ENCODE data around the gene PLA2G4B.

The PLA2G4B gene

DNA sequence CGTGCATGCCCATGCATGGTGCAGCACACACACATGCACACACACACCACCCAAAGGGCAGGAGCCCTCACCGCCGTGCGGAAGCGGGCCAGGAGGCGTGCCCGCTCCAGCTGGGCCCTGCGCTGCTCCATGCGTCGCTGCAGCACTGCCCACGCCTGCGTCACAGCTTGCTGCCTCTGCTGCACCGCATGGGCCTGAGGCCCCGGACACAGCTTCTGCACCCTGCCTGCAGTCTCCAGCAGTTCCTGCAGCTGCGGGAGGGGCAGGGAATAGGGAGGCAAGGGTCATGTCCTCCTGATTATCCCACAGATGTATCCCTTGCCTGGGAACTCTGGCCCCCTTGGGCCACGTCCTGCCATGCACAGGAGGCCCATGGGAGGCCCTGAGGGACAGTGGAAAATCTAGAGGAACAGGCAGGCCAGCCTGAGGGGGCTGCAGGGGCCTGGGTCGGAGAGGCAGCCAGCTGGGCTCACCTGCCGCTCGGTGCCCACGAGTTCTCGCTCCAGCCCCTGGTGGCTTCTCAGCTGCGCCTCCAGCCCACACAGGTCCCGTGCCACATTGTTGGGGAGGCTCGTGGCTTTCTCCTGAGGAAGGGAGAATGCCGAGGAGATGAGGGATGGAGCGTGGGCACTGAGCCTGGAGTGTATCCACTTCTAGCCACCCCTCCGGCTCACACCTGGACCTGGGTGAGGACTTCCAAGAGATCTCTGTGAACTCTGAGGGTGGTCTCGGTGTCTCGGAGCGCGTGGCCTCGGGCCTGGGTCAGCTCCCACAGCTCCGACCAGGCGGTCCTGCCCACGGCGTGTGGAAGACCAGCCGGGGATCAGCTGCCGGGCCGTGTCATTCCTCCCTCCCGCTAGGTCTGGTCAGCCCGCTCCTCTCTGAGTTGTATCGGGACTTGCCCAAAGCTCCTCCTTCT lies 31.4 kb downstream of the PLA2G4B start:
- H3K27me3 ChIP-seq (ENCODE audit: insufficient read depth, poor library complexity, severe bottlenecking): no peaks in the 10 kb centered on the region
- no peaks in the 10 kb centered on the region for H3K9me3 ChIP-seq (ENCODE audit: severe bottlenecking)
- H3K4me1 ChIP-seq (ENCODE audit: insufficient read depth, poor library complexity, severe bottlenecking): peaks cover 5% of the 10 kb centered on the region
- no peak for TF ChIP-seq CTCF (IDR thresholded peaks at IDR 0.05; ENCODE audit: poor library complexity, severe bottlenecking)
- H3K27ac ChIP-seq (ENCODE audit: poor library complexity, severe bottlenecking): peak overlapping the region; percentile 49
- H3K4me3 ChIP-seq (ENCODE audit: severe bottlenecking): no peak overlapping the region
- ATAC-seq (ENCODE audit: low read depth) (no peak), DNase-seq (ENCODE audit: low spot score) (no peak)
- H3K36me3 ChIP-seq (ENCODE audit: low read depth): no peaks in the 10 kb centered on the region

GRCh38 chr15:41870689-41871081 lies 32.0 kb downstream of the PLA2G4B start:
- ATAC-seq (ENCODE audit: low read depth) (peak; percentile 93), DNase-seq (ENCODE audit: low spot score) (peak; percentile 90)
- H3K9me3 ChIP-seq (ENCODE audit: severe bottlenecking): no peaks in the 10 kb centered on the region
- H3K27ac ChIP-seq (ENCODE audit: poor library complexity, severe bottlenecking): peak overlapping the region; percentile 49
- no peaks in the 10 kb centered on the region for H3K27me3 ChIP-seq (ENCODE audit: insufficient read depth, poor library complexity, severe bottlenecking)
- peaks cover 5% of the 10 kb centered on the region for H3K4me1 ChIP-seq (ENCODE audit: insufficient read depth, poor library complexity, severe bottlenecking)
- no peaks in the 10 kb centered on the region for H3K36me3 ChIP-seq (ENCODE audit: low read depth)
- H3K4me3 ChIP-seq (ENCODE audit: severe bottlenecking): no peak overlapping the region
- no peak for TF ChIP-seq CTCF (IDR thresholded peaks at IDR 0.05; ENCODE audit: poor library complexity, severe bottlenecking)

GRCh38 chr15:41871175-41871905 lies 32.7 kb downstream of the PLA2G4B start:
- Histone ChIP-seq H3K4me1 (ENCODE audit: insufficient read depth, poor library complexity, severe bottlenecking) (peaks cover 5% of the 10 kb centered on the region), H3K36me3 (ENCODE audit: low read depth) (no peaks in the 10 kb centered on the region), H3K4me3 (ENCODE audit: severe bottlenecking) (no peak overlapping the region), H3K27me3 (ENCODE audit: insufficient read depth, poor library complexity, severe bottlenecking) (no peaks in the 10 kb centered on the region), H3K27ac (ENCODE audit: poor library complexity, severe bottlenecking) (peak overlapping the region; percentile 49), H3K9me3 (ENCODE audit: severe bottlenecking) (no peaks in the 10 kb centered on the region)
- no peak for TF ChIP-seq CTCF (IDR thresholded peaks at IDR 0.05; ENCODE audit: poor library complexity, severe bottlenecking)
- ATAC-seq (ENCODE audit: low read depth): no peak
- no peak for DNase-seq (ENCODE audit: low spot score)

- Histone ChIP-seq H3K27me3 (ENCODE audit: insufficient read depth, poor library complexity, severe bottlenecking) (no peaks in the 10 kb centered on the region), H3K9me3 (ENCODE audit: severe bottlenecking) (no peaks in the 10 kb centered on the region)
Measured at GRCh38 chr15:41872166-41872747, 33.6 kb downstream of the PLA2G4B start.

More at GRCh38 chr15:41872166-41872747, 33.6 kb downstream of the PLA2G4B start:
- ATAC-seq (ENCODE audit: low read depth) (no peak), DNase-seq (ENCODE audit: low spot score) (no peak)
- Histone ChIP-seq H3K36me3 (ENCODE audit: low read depth) (no peaks in the 10 kb centered on the region), H3K4me1 (ENCODE audit: insufficient read depth, poor library complexity, severe bottlenecking) (peaks cover 5% of the 10 kb centered on the region), H3K27ac (ENCODE audit: poor library complexity, severe bottlenecking) (no peak overlapping the region), H3K4me3 (ENCODE audit: severe bottlenecking) (no peak overlapping the region)
- no peak for TF ChIP-seq CTCF (IDR thresholded peaks at IDR 0.05; ENCODE audit: poor library complexity, severe bottlenecking)

All from RWPE2 (cell line).